Stomach (tissue), 4 donors: Measurements from ENCODE around the gene PLS1.

Source experiments
- POLR2A ChIP-seq, 4 donors: fragments of 450-650 bp; IDR thresholded peaks; one replicate each; pipeline ENCODE4 v1.6.1; 2016; ENCODE audit warnings: antibody characterized with exemption in 4 of 4, control low read depth in 2 of 4, mild to moderate bottlenecking in 1 of 4, moderate library complexity in 1 of 4
- POLR2AphosphoS5 ChIP-seq, 3 donors: sonication (generic); formaldehyde crosslinking; IDR thresholded peaks; one replicate each; pipeline ENCODE4 v1.6.1; 2016; ENCODE audit warnings: antibody characterized with exemption in 3 of 3

DNA sequence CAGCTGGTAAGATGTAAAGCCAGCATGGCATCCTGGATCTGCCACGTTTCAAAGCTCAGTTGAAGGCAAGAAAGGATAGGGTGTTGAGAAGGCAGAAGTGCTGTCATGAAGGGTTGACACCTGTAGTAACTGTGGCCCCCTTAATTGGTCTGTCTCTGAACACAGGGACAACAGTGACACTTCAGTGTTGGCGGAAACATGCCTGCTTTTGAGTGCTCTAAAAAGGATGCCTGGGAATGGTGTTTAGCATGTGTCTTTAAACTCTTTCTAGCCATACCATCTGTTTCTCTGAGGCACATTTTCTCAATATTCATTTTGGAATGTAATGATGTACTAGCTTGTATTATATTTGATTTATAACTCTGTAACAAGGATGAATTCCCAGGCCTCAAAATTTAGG, 42.1 kb downstream of the PLS1 start:
- TF ChIP-seq POLR2A (IDR thresholded peaks at IDR 0.05) (no peak), POLR2AphosphoS5 (IDR thresholded peaks at IDR 0.05) (no peak)
